AG09309 (cell line): ENCODE measurements around the gene ZFYVE28.

Experiments used
- DNase-seq: peaks from one replicate; pipeline ENCODE4 v3.0.0-alpha.2; 2010; ENCODE audit warnings: low read depth
- H3K4me3 ChIP-seq: 2 replicates; pipeline ENCODE4 v1.5.1; 2011; ENCODE audit warnings: mild to moderate bottlenecking, low read depth, low read length, moderate library complexity; ENCODE audit not compliant: control insufficient read depth
- CTCF ChIP-seq: IDR thresholded peaks from 2 replicates; pipeline ENCODE4 v1.5.1; 2011; ENCODE audit warnings: mild to moderate bottlenecking, low read depth, low read length, inconsistent platforms; ENCODE audit not compliant: insufficient read depth, control insufficient read depth; ENCODE audit errors: missing control alignments

ZFYVE28 gene

GRCh38 chr4:2335729-2336101 is 82.7 kb downstream of the ZFYVE28 start:
- no peak for DNase-seq
- no peak overlapping the region for H3K4me3 ChIP-seq
- no peak for TF ChIP-seq CTCF

- no peak for DNase-seq
- H3K4me3 ChIP-seq, result no peak overlapping the region
- no peak for TF ChIP-seq CTCF
Measured at GRCh38 chr4:2334826-2335728, 83.4 kb downstream of the ZFYVE28 start.

- DNase-seq, result no peak
- TF ChIP-seq CTCF, result no peak
- no peak overlapping the region for H3K4me3 ChIP-seq
Measured at GRCh38 chr4:2333916-2334644, 84.4 kb downstream of the ZFYVE28 start.

- H3K4me3 ChIP-seq, result no peak overlapping the region
- no peak for TF ChIP-seq CTCF
- no peak for DNase-seq
Measured at GRCh38 chr4:2333356-2333841, 85.0 kb downstream of the ZFYVE28 start.

GRCh38 chr4:2332976-2333319 is 85.5 kb downstream of the ZFYVE28 start:
- no peak for DNase-seq
- H3K4me3 ChIP-seq, result no peak overlapping the region
- no peak for TF ChIP-seq CTCF

- DNase-seq, result no peak
- TF ChIP-seq CTCF, result no peak
- no peak overlapping the region for H3K4me3 ChIP-seq
Measured at GRCh38 chr4:2332201-2332975, 86.1 kb downstream of the ZFYVE28 start.
